H7 (cell line): ENCODE data around the gene VSIG4. TPM values are rescaled to one million over a fixed set of nuclear protein-coding genes. Genes with fewer than 3 reads are reported as not detected.

Experiments
- DNase-seq: peaks from one replicate; pipeline ENCODE4 v3.0.0; 2012
- H3K27me3 ChIP-seq: 2 replicates; pipeline ENCODE4 v1.6.0; 2011; ENCODE audit warnings: mild to moderate bottlenecking, low read length; ENCODE audit not compliant: control insufficient read depth, insufficient read depth
- H3K36me3 ChIP-seq: replicated peaks from 2 replicates; pipeline ENCODE4 v1.5.1; 2011; ENCODE audit warnings: low read length; ENCODE audit not compliant: control insufficient read depth, insufficient read depth
- H3K4me3 ChIP-seq: 2 replicates; pipeline ENCODE4 v1.5.1; 2011; ENCODE audit warnings: low read depth, mild to moderate bottlenecking, control low read depth, low read length, moderate library complexity; ENCODE audit not compliant: insufficient read depth
- total RNA-seq: library from RNA; depleted of rRNA; stranded (reverse); fragments of >200 nt; shearing (Covaris generic); gene quantifications from 2 replicates; pipeline ENCODE4 v1.2.3, GENCODE V29; 2014

The VSIG4 gene
- total RNA-seq, 1 experiment from 2014 or later = not detected

- H3K27me3 ChIP-seq = no peaks in the 10 kb centered on the region
- no peak overlapping the region for H3K4me3 ChIP-seq
- H3K36me3 ChIP-seq = no peaks in the 10 kb centered on the region
- no peak for DNase-seq
These were observed 2.6 kb upstream of the VSIG4 start for GRCh38 chrX:66042307-66043077.

GRCh38 chrX:66038115-66038514, 1.8 kb downstream of the VSIG4 start:
- Histone ChIP-seq H3K27me3 (no peaks in the 10 kb centered on the region), H3K4me3 (no peak overlapping the region), H3K36me3 (no peaks in the 10 kb centered on the region)
- DNase-seq = no peak

GRCh38 chrX:66036231-66036630, 3.6 kb downstream of the VSIG4 start:
- H3K4me3 ChIP-seq = no peak overlapping the region
- DNase-seq = no peak
- no peaks in the 10 kb centered on the region for H3K36me3 ChIP-seq
- no peaks in the 10 kb centered on the region for H3K27me3 ChIP-seq

GRCh38 chrX:66035667-66036066, 4.2 kb downstream of the VSIG4 start:
- no peak for DNase-seq
- Histone ChIP-seq H3K4me3 (no peak overlapping the region), H3K27me3 (no peaks in the 10 kb centered on the region), H3K36me3 (no peaks in the 10 kb centered on the region)

- H3K27me3 ChIP-seq = no peaks in the 10 kb centered on the region
- no peak overlapping the region for H3K4me3 ChIP-seq
- H3K36me3 ChIP-seq = no peaks in the 10 kb centered on the region
- DNase-seq = no peak
These were observed 9.2 kb downstream of the VSIG4 start for GRCh38 chrX:66030505-66031317.

- no peaks in the 10 kb centered on the region for H3K27me3 ChIP-seq
- H3K36me3 ChIP-seq = no peaks in the 10 kb centered on the region
- no peak for DNase-seq
- no peak overlapping the region for H3K4me3 ChIP-seq
These were observed 10.9 kb downstream of the VSIG4 start for GRCh38 chrX:66028936-66029335.

- DNase-seq = no peak
- Histone ChIP-seq H3K36me3 (no peaks in the 10 kb centered on the region), H3K27me3 (no peaks in the 10 kb centered on the region), H3K4me3 (no peak overlapping the region)
These were observed 15.3 kb downstream of the VSIG4 start for GRCh38 chrX:66024570-66024969.

GRCh38 chrX:66024092-66024467, 15.8 kb downstream of the VSIG4 start:
- no peaks in the 10 kb centered on the region for H3K27me3 ChIP-seq
- H3K36me3 ChIP-seq = no peaks in the 10 kb centered on the region
- H3K4me3 ChIP-seq = no peak overlapping the region
- no peak for DNase-seq

- no peaks in the 10 kb centered on the region for H3K27me3 ChIP-seq
- H3K4me3 ChIP-seq = no peak overlapping the region
These were observed 16.3 kb downstream of the VSIG4 start for GRCh38 chrX:66023385-66024091.

GRCh38 chrX:66022632-66023384, 17.1 kb downstream of the VSIG4 start:
- Histone ChIP-seq H3K4me3 (no peak overlapping the region), H3K27me3 (no peaks in the 10 kb centered on the region), H3K36me3 (no peaks in the 10 kb centered on the region)
- DNase-seq = no peak

More at GRCh38 chrX:66023385-66024091, 16.3 kb downstream of the VSIG4 start:
- H3K36me3 ChIP-seq = no peaks in the 10 kb centered on the region
- no peak for DNase-seq

GRCh38 chrX:66021765-66022631, 17.9 kb downstream of the VSIG4 start:
- DNase-seq = no peak
- no peaks in the 10 kb centered on the region for H3K27me3 ChIP-seq
- H3K4me3 ChIP-seq = no peak overlapping the region
- H3K36me3 ChIP-seq = no peaks in the 10 kb centered on the region

GRCh38 chrX:66021401-66021764, 18.5 kb downstream of the VSIG4 start:
- no peaks in the 10 kb centered on the region for H3K36me3 ChIP-seq
- no peak overlapping the region for H3K4me3 ChIP-seq
- H3K27me3 ChIP-seq = no peaks in the 10 kb centered on the region
- no peak for DNase-seq

GRCh38 chrX:66020631-66021334, 19.1 kb downstream of the VSIG4 start:
- Histone ChIP-seq H3K4me3 (no peak overlapping the region), H3K27me3 (no peaks in the 10 kb centered on the region), H3K36me3 (no peaks in the 10 kb centered on the region)
- DNase-seq = no peak
